Glutamatergic neuron (in vitro differentiated cells): ENCODE measurements around the gene TNFAIP3. TPM values are rescaled to one million over a fixed set of nuclear protein-coding genes. Genes with fewer than 3 reads are reported as not detected.

ENCODE experiments used
- DNase-seq: peaks from one replicate; pipeline ENCODE4 v3.0.0; 2022
- H3K27ac Mint-ChIP-seq: one replicate; pipeline ENCODE4 v1.8.0; 2020; ENCODE audit warnings: mild to moderate bottlenecking, mixed read lengths, inconsistent platforms; ENCODE audit not compliant: unreplicated experiment
- H3K27me3 Mint-ChIP-seq: one replicate; pipeline ENCODE4 v1.8.0; 2020; ENCODE audit warnings: mild to moderate bottlenecking, moderate library complexity, mixed read lengths, inconsistent platforms; ENCODE audit not compliant: unreplicated experiment
- H3K36me3 Mint-ChIP-seq: one replicate; pipeline ENCODE4 v1.8.0; 2020; ENCODE audit warnings: mild to moderate bottlenecking, mixed read lengths, inconsistent platforms; ENCODE audit not compliant: unreplicated experiment
- H3K4me1 Mint-ChIP-seq: one replicate; pipeline ENCODE4 v1.8.0; 2020; ENCODE audit warnings: mild to moderate bottlenecking, low read depth, mixed read lengths, inconsistent platforms; ENCODE audit not compliant: unreplicated experiment
- H3K4me3 Mint-ChIP-seq: one replicate; pipeline ENCODE4 v1.8.0; 2020; ENCODE audit warnings: mild to moderate bottlenecking, mixed read lengths, inconsistent platforms; ENCODE audit not compliant: unreplicated experiment
- H3K9me3 Mint-ChIP-seq: one replicate; pipeline ENCODE4 v1.8.0; 2020; ENCODE audit warnings: mild to moderate bottlenecking, moderate library complexity, mixed read lengths, inconsistent platforms; ENCODE audit not compliant: unreplicated experiment
- total RNA-seq: library from RNA; stranded (reverse); fragmentation: NEBNext Ultra II Directional; extraction: Animal tissue kit (Norgen Biotek cat#: 25700); gene quantifications from one replicate; pipeline ENCODE4 v1.2.1, GENCODE V29; 2021; ENCODE audit not compliant: unreplicated experiment
- TF ChIP-seq, protein P1 (sequence below): fragments of 200-600 bp; sonication (generic); IDR thresholded peaks from one replicate; pipeline ENCODE4 v1.5.0; 2021; ENCODE audit not compliant: partially characterized antibody, unreplicated experiment

TNFAIP3 gene
- total RNA-seq, 1 donor from 2014 or later = 2.2 TPM

DNA sequence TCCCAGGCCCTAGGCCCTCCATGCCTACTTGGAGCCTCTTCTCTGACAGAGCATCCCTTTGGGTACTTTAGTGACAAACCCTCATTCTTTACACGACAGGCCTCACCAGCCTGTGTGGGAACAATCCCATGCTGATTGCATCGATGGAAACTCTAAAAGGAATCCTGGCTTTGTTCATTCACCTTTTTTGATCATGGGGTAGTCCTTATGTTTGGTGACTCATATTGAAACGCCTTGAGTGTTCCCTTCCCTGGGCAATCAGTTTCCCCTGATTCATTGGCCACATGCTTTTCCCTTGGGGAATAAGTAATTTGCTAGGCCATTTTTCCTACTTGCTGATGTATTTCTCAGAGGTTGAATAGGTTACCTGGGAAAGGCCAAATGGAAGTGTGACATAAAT is 14.7 kb upstream of the TNFAIP3 start:
- H3K27me3 Mint-ChIP-seq = no peaks in the 10 kb centered on the region

DNA sequence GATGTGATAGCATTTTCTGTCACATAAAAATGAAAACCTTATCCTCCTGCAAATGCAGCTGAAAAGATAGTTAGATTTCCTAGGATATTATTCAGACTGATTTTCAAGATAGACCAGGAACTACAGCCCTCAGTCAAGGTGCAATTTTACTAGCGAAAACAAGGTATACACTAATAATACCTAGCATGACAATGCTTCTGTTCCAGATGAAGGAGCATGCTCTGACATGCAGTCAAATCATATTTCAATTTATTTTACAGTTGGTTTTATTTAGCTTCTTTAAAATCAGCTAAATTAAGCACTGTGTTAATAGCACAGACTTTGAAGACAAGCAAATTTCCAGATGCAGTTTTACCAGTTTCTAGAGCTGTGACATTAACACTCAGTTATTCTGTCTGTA is 14.2 kb upstream of the TNFAIP3 start:
- DNase-seq = no peak
- Mint-ChIP-seq H3K36me3 (no peaks in the 10 kb centered on the region), H3K27ac (no peak overlapping the region), H3K4me1 (no peaks in the 10 kb centered on the region), H3K9me3 (no peaks in the 10 kb centered on the region), H3K4me3 (no peak overlapping the region), H3K27me3 (no peaks in the 10 kb centered on the region)
- TF ChIP-seq, protein P1, sequence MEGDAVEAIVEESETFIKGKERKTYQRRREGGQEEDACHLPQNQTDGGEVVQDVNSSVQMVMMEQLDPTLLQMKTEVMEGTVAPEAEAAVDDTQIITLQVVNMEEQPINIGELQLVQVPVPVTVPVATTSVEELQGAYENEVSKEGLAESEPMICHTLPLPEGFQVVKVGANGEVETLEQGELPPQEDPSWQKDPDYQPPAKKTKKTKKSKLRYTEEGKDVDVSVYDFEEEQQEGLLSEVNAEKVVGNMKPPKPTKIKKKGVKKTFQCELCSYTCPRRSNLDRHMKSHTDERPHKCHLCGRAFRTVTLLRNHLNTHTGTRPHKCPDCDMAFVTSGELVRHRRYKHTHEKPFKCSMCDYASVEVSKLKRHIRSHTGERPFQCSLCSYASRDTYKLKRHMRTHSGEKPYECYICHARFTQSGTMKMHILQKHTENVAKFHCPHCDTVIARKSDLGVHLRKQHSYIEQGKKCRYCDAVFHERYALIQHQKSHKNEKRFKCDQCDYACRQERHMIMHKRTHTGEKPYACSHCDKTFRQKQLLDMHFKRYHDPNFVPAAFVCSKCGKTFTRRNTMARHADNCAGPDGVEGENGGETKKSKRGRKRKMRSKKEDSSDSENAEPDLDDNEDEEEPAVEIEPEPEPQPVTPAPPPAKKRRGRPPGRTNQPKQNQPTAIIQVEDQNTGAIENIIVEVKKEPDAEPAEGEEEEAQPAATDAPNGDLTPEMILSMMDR = no peak

More for the DNA sequence above, 14.7 kb upstream of the TNFAIP3 start:
- no peaks in the 10 kb centered on the region for H3K36me3 Mint-ChIP-seq
- H3K27ac Mint-ChIP-seq = no peak overlapping the region
- no peak overlapping the region for H3K4me3 Mint-ChIP-seq
- H3K4me1 Mint-ChIP-seq = no peaks in the 10 kb centered on the region
- TF ChIP-seq, protein P1 = no peak
- DNase-seq = no peak
- no peaks in the 10 kb centered on the region for H3K9me3 Mint-ChIP-seq

DNA sequence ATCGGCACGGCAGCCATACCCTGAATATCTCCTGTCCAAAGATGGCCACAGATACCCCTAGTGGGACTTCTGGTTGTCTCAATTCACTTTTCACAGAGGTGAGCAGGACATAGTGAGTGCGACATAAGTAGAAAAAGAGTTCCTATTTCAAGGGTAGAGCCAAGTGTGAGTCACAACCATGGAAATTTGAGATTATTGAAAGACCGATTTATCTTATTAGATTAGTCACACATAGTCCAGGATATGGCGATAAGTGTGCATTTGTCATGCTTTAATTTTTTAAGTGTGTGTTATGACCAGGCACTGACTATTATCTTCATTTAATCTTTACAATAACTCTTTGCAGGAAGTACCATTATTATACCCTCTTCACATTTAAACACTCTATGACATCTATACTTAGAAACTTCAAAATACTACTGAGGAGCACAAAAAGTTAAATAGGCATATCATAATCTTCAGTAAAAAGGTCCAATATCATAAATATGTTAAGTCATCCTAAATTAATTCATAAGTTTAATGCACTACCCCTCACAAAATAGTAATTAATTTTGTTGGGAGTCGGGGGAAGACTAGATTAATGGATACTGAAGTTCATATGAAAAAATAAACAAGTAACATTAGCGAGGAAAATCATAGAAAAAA is 13.4 kb upstream of the TNFAIP3 start:
- Mint-ChIP-seq H3K9me3 (no peaks in the 10 kb centered on the region), H3K4me3 (no peak overlapping the region), H3K27ac (no peak overlapping the region), H3K27me3 (no peaks in the 10 kb centered on the region), H3K36me3 (no peaks in the 10 kb centered on the region), H3K4me1 (no peaks in the 10 kb centered on the region)
- TF ChIP-seq, protein P1 = no peak
- no peak for DNase-seq

DNA sequence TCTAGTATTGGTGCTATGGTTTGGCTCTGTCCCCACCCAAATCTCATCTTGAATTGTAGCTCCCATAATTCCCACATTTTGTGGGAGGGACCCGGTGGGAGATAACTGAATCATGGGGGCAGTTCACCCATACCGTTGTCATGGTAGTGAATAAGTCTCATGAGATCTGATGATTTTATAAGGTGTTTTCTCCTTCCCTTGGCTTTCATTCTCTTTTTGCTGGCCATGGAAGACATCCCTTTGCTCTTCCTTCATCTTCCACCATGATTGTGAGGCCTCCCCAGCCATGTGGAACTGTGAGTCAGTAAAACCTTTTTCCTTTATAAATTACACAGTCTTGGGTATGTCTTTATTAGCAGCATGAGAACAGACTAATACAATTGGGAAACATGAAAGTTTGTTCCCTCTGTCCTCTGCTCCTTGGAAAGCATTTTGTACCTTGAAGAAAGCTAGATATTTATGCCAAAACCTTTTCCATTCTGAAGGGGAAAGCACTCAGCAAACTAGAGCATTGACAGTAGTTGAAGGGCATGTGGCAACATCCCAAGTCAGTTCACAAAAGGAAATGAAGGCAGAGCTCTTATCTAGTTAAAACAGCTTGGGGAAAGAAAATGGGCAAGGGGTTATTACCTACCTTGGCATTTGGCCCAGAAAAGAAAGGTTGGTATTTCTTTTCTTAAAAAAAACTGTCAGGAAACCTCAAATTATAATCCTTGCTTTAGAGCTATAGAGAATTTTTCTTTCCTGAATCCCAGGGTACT is 10.7 kb upstream of the TNFAIP3 start:
- Mint-ChIP-seq H3K27me3 (no peaks in the 10 kb centered on the region), H3K36me3 (no peaks in the 10 kb centered on the region), H3K4me3 (no peak overlapping the region), H3K4me1 (no peaks in the 10 kb centered on the region), H3K9me3 (no peaks in the 10 kb centered on the region), H3K27ac (no peak overlapping the region)
- TF ChIP-seq, protein P1 = no peak
- no peak for DNase-seq

DNA sequence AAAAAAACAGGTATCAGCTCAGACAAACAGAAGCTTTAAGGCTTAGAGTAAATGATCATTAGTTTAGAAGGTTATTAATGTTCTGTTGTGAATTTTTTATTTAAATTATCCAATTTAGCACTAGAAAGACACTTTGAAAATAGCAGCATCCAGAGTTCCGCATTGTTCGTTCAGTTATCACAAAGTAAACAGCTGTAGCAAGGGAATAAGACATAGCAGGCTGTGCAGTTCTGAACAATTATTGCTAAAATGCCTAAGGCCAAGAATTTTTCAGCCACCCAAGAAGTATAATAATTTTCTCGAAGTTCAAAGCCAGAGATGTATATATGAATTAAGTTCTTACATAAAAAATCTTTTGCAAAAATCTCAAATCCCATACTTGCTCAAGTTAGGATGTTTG is 8.0 kb upstream of the TNFAIP3 start:
- no peak for DNase-seq
- Mint-ChIP-seq H3K9me3 (no peaks in the 10 kb centered on the region), H3K4me1 (peaks cover 3% of the 10 kb centered on the region), H3K36me3 (no peaks in the 10 kb centered on the region), H3K4me3 (no peak overlapping the region), H3K27ac (no peak overlapping the region), H3K27me3 (no peaks in the 10 kb centered on the region)
- TF ChIP-seq, protein P1 = no peak
